ENCODE data around the gene DTX1. TPM values are rescaled to one million over a fixed set of nuclear protein-coding genes. Genes with fewer than 3 reads are reported as not detected.

The DTX1 gene
- total and polyA plus RNA-seq, 4 donors = 2.1 to 33.2 (median 10.0) TPM

GRCh38 chr12:113073586-113073985, 17.1 kb downstream of the DTX1 start:
- no peaks in the 10 kb centered on the region for H3K9me3 ChIP-seq (ENCODE audit: control insufficient read depth in 4 of 4, low read length in 3 of 4)
- no peak overlapping the region for H3K27ac ChIP-seq (ENCODE audit: low read depth in 1 of 2, low read length in 2 of 2)
- H3K27me3 ChIP-seq (ENCODE audit: control insufficient read depth in 4 of 4, insufficient read depth in 4 of 4, low read length in 3 of 4) = no peaks in the 10 kb centered on the region
- no peak overlapping the region for H3K4me3 ChIP-seq (ENCODE audit: low read depth in 1 of 3, low read length in 3 of 3)
- WGBS = 83% methylated on average over 3 of the region's 3 CpGs
- TF ChIP-seq FOXA1 (IDR thresholded peaks at IDR 0.05) = no peak
- TF ChIP-seq JUND (IDR thresholded peaks at IDR 0.05) = no peak
- TF ChIP-seq NR2F2 (IDR thresholded peaks at IDR 0.05) = no peak
- TF ChIP-seq YY1 (IDR thresholded peaks at IDR 0.05) = no peak
- no peak for TF ChIP-seq RXRA (IDR thresholded peaks at IDR 0.05)
- peaks cover 16 to 36% (median 30%) of the 10 kb centered on the region in 4 donors for H3K4me1 ChIP-seq (ENCODE audit: control insufficient read depth in 4 of 4, insufficient read depth in 4 of 4, low read length in 3 of 4)
- H3K36me3 ChIP-seq (ENCODE audit: control insufficient read depth in 4 of 4, insufficient read depth in 3 of 4, low read depth in 1 of 4, low read length in 3 of 4) = peaks cover 0 to 6% (median 3%) of the 10 kb centered on the region in 4 donors
- no peak for DNase-seq (ENCODE audit: low spot score)
- H3K9ac ChIP-seq (ENCODE audit: low read depth in 1 of 2, low read length in 2 of 2) = no peak overlapping the region

GRCh38 chr12:113075137-113075683, 18.7 kb downstream of the DTX1 start:
- Histone ChIP-seq H3K27me3 (ENCODE audit: control insufficient read depth in 4 of 4, insufficient read depth in 4 of 4, low read length in 3 of 4) (no peaks in the 10 kb centered on the region), H3K27ac (ENCODE audit: low read depth in 1 of 2, low read length in 2 of 2) (no peak overlapping the region), H3K4me3 (ENCODE audit: low read depth in 1 of 3, low read length in 3 of 3) (no peak overlapping the region), H3K9me3 (ENCODE audit: control insufficient read depth in 4 of 4, low read length in 3 of 4) (no peaks in the 10 kb centered on the region), H3K36me3 (ENCODE audit: control insufficient read depth in 4 of 4, insufficient read depth in 3 of 4, low read depth in 1 of 4, low read length in 3 of 4) (peaks cover 0 to 6% (median 3%) of the 10 kb centered on the region in 4 donors), H3K4me1 (ENCODE audit: control insufficient read depth in 4 of 4, insufficient read depth in 4 of 4, low read length in 3 of 4) (peaks cover 13 to 35% (median 25%) of the 10 kb centered on the region in 4 donors), H3K9ac (ENCODE audit: low read depth in 1 of 2, low read length in 2 of 2) (no peak overlapping the region)
- TF ChIP-seq TAF1 (conservative IDR thresholded peaks at IDR 0.05) (no peak), NR2F2 (IDR thresholded peaks at IDR 0.05) (no peak), YY1 (IDR thresholded peaks at IDR 0.05) (no peak), FOXA2 (IDR thresholded peaks at IDR 0.05) (no peak), RXRA (IDR thresholded peaks at IDR 0.05) (no peak), MAX (IDR thresholded peaks at IDR 0.05) (no peak), RAD21 (IDR thresholded peaks at IDR 0.05) (no peak), ZBTB33 (IDR thresholded peaks at IDR 0.05) (no peak), GABPA (IDR thresholded peaks at IDR 0.05 in 1 of 2, conservative IDR thresholded peaks at IDR 0.05 in 1 of 2) (no peak), SP1 (IDR thresholded peaks at IDR 0.05) (no peak), CTCF (IDR thresholded peaks at IDR 0.05; ENCODE audit: low read depth, low read length, missing input control) (no peak)
- no peak for DNase-seq (ENCODE audit: low spot score)
- WGBS = 85% methylated on average over 6 of the region's 6 CpGs

GRCh38 chr12:113077057-113077858, 20.7 kb downstream of the DTX1 start:
- DNase-seq (ENCODE audit: low spot score) = no peak
- H3K4me1 ChIP-seq (ENCODE audit: control insufficient read depth in 4 of 4, insufficient read depth in 4 of 4, low read length in 3 of 4) = peaks cover 0 to 16% (median 7%) of the 10 kb centered on the region in 4 donors
- peaks cover 0 to 6% (median 3%) of the 10 kb centered on the region in 4 donors for H3K36me3 ChIP-seq (ENCODE audit: control insufficient read depth in 4 of 4, insufficient read depth in 3 of 4, low read depth in 1 of 4, low read length in 3 of 4)
- no peaks in the 10 kb centered on the region for H3K9me3 ChIP-seq (ENCODE audit: control insufficient read depth in 4 of 4, low read length in 3 of 4)
- no peak overlapping the region for H3K4me3 ChIP-seq (ENCODE audit: low read depth in 1 of 3, low read length in 3 of 3)
- 69% methylated on average over 70 of the region's 70 CpGs for WGBS
- H3K9ac ChIP-seq (ENCODE audit: low read depth in 1 of 2, low read length in 2 of 2) = no peak overlapping the region
- H3K27ac ChIP-seq (ENCODE audit: low read depth in 1 of 2, low read length in 2 of 2) = no peak overlapping the region
- H3K27me3 ChIP-seq (ENCODE audit: control insufficient read depth in 4 of 4, insufficient read depth in 4 of 4, low read length in 3 of 4) = no peaks in the 10 kb centered on the region
- TF ChIP-seq JUND (IDR thresholded peaks at IDR 0.05) = no peak
- no peak for TF ChIP-seq YY1 (IDR thresholded peaks at IDR 0.05)
- TF ChIP-seq RXRA (IDR thresholded peaks at IDR 0.05) = no peak
- no peak for TF ChIP-seq CTCF (IDR thresholded peaks at IDR 0.05; ENCODE audit: low read depth, low read length, missing input control)
- TF ChIP-seq HNF4A (conservative IDR thresholded peaks at IDR 0.05) = no peak
- no peak for TF ChIP-seq EGR1 (IDR thresholded peaks at IDR 0.05; ENCODE audit: low read depth in 2 of 2)
- TF ChIP-seq FOXA2 (IDR thresholded peaks at IDR 0.05) = no peak
- no peak for TF ChIP-seq RAD21 (IDR thresholded peaks at IDR 0.05)
- TF ChIP-seq REST (IDR thresholded peaks at IDR 0.05) = no peak

All from liver (tissue), 9 donors.